PFSK-1 (cell line): ENCODE data around the gene PRR11.

Source experiments
- SIN3A ChIP-seq: IDR thresholded peaks from 2 replicates; pipeline ENCODE4 v1.6.1; 2012; ENCODE audit warnings: mild to moderate bottlenecking, low read length, moderate library complexity, borderline replicate concordance; ENCODE audit not compliant: insufficient read depth
- TAF1 ChIP-seq: IDR thresholded peaks from 2 replicates; pipeline ENCODE4 v1.6.1; 2012; ENCODE audit warnings: low read length, control low read depth, borderline replicate concordance; ENCODE audit not compliant: insufficient read depth
- TF ChIP-seq, protein P1 (sequence below), 2 experiments: IDR thresholded peaks; 2 replicates each; pipeline versions ENCODE4 v1.6.1 to v1.8.0; 2011 to 2012; ENCODE audit warnings: low read depth in 2 of 2, low read length in 2 of 2, control low read depth in 1 of 2, inconsistent platforms in 1 of 2, mild to moderate bottlenecking in 1 of 2, moderate library complexity in 1 of 2; ENCODE audit not compliant: insufficient read depth in 1 of 2

DNA sequence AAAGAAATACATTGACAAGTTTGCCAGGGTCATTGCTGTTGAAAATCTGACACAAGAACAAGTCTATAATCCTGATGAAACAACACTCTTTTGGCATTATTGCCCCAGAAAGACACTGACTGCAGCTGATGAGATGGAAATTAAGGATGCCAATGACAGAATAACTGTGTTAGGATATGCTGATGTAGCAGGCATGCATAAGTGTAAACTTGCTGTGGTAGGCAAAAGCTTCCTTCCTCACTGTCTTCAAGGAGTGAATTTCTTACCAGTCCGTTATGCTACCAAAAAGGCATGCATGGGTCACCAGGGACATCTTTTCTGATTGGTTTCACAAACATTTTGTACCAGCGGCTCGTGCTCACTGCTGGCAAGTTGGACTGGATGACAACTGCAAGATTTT lies 75.2 kb downstream of the PRR11 start:
- TF ChIP-seq, protein P1, sequence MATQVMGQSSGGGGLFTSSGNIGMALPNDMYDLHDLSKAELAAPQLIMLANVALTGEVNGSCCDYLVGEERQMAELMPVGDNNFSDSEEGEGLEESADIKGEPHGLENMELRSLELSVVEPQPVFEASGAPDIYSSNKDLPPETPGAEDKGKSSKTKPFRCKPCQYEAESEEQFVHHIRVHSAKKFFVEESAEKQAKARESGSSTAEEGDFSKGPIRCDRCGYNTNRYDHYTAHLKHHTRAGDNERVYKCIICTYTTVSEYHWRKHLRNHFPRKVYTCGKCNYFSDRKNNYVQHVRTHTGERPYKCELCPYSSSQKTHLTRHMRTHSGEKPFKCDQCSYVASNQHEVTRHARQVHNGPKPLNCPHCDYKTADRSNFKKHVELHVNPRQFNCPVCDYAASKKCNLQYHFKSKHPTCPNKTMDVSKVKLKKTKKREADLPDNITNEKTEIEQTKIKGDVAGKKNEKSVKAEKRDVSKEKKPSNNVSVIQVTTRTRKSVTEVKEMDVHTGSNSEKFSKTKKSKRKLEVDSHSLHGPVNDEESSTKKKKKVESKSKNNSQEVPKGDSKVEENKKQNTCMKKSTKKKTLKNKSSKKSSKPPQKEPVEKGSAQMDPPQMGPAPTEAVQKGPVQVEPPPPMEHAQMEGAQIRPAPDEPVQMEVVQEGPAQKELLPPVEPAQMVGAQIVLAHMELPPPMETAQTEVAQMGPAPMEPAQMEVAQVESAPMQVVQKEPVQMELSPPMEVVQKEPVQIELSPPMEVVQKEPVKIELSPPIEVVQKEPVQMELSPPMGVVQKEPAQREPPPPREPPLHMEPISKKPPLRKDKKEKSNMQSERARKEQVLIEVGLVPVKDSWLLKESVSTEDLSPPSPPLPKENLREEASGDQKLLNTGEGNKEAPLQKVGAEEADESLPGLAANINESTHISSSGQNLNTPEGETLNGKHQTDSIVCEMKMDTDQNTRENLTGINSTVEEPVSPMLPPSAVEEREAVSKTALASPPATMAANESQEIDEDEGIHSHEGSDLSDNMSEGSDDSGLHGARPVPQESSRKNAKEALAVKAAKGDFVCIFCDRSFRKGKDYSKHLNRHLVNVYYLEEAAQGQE (IDR thresholded peaks at IDR 0.05; ENCODE audit: insufficient read depth in 1 of 2, low read depth in 2 of 2, low read length in 2 of 2), result no peak
- no peak for TF ChIP-seq SIN3A
- TF ChIP-seq TAF1, result no peak
